ENCODE results near the gene HSPA1L.
A peak's percentile ranks its signal among the peaks of the same experiment; 100 is the strongest.
"Not testable (repeated sequence)": the region's sequence is repeated elsewhere in the genome, so short reads cannot be mapped to it uniquely, and the experiment has no call there.

HSPA1L gene

GRCh38 chr6:31836474-31837368 lies 21.6 kb upstream of the HSPA1L start:
- no peak for DNase-seq

- no peak for DNase-seq
Observed at GRCh38 chr6:31836047-31836473, 21.0 kb upstream of the HSPA1L start.

DNA sequence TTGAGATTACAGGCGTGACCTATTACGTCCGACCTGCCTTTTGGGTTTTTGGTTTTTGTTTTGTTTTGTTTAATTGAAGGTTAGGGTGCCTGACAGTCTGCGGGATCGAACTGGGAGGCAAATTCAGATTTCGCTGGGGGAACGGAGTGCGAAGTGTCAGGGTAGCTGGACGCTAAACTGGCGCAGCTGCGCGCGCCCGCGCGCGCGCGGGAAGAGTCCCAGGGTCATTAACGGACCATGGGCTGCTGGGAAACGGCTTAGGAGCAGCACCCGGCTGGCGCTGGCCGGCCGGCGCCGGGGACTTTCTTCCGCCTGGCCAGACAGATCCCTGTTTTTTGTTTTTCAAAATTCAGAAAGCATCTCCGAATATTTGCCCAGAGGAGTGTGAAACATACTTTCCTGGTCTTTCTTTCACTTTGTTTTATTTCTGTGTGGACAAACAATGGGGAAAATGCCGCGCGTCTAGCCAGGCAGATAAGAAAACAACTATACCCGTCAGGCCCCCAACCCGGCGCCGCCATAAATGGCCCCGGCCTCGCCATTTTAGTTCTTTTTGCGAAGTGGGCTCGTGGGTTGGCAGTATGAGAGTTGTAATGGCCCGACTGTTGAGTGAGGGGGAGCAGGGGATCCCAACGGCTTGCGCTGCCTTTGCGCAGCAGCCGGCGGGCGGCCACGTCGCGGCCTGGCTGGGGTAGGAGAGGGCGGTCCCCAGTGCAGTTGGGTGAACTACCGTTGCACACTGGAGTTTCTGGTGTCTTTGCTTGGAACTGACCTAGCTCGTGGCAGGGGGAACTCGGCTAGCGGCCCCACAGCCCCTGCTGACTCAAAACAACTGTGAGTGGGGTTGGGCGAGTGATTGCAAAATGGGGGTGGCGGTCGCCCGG lies 19.5 kb upstream of the HSPA1L start:
- peak; percentile 86 for DNase-seq

DNA sequence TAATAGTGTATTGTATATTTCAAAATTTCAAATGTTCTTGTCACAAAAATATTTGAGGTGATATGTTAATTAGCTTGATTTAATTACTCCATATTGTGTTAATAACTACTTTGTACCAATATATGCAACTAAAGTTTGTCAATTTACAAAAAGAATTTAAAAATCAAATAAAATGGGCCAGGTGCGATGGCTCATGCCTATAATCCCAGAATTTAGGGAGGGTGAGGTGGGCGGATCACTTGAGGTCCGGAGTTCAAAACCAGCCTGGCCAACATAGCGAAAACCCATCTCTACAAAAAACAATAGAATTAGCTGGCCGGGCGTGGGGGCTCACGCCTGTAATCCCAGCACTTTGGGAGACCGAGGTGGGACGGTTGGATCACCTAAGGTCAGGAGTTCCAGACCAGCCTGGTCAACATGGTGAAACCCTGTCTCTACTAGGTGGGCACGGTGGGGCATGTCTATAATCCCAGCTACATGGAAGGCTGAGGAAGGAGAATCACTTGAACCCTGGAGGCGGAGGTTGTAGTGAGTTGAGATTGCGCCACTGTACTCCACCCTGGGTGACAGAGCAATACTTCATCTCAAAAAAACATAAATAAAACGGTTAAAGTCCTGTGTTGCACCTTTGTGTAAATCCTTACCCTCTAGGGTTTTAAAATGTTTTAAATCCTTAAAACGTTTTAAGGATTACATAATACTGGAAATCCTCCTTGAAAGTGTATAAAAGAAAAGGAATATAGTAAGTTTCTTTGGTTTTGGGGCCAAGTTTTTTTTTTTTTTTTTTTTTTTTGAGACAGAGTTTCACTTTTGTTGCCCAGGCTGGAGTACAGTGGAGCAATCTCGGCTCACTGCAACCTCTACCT lies 16.5 kb upstream of the HSPA1L start:
- no peak for DNase-seq

DNA sequence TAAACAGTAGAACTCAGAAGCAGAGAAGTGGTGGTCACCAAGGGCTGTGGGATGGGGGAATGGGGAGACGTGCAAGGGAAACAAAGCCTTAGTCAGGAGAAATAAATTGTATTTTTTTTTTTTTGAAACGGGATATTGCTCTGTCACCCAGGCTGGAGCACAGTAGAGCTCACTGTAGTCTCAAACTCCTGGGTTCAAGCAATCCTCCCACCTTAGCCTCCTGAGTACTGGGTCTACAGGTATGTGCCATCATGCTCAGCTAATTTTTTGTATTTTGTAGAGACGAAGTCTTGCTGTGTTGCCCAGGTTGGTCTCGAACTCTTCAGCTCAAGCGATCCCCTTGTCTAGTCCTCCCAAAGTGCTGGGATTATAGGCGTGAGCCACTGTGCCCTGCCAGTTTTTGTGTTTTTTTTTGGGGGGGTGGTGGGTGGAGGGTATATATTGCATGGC lies 15.8 kb upstream of the HSPA1L start:
- DNase-seq, result no peak

GRCh38 chr6:31829633-31830283 lies 14.7 kb upstream of the HSPA1L start:
- peak; percentile 63 for DNase-seq

- peak; percentile 93 for DNase-seq
Observed at GRCh38 chr6:31827286-31828079, 12.4 kb upstream of the HSPA1L start, which contains the start of gene HSPA1B. Gene HSPA1B (plus strand): TSS chr6:31827738. CDS start chr6:31827951, 213 bp downstream.

DNA sequence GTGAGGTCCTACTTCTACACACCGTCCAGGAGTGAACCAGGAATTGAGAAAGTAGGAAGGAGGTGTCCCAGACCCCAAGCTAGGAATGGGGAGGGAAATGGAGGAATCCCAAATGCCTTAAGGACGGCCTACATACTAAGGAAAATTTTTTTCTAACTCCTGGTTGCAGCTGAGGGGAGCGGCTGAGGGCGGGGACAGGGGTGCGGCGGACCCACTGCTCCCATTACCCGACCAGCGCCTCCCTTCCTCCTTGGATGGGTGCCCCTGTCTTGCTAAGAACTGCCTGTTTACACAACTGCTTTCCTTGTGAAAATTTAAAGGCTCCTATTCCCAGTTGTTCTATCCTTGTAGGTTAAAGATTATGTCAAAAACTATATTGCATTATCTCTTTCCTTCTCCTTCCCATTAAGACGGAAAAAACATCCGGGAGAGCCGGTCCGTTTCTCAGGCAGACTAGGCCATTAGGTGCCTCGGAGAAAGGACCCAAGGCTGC lies 11.8 kb upstream of the HSPA1L start:
- no peak for DNase-seq

DNA sequence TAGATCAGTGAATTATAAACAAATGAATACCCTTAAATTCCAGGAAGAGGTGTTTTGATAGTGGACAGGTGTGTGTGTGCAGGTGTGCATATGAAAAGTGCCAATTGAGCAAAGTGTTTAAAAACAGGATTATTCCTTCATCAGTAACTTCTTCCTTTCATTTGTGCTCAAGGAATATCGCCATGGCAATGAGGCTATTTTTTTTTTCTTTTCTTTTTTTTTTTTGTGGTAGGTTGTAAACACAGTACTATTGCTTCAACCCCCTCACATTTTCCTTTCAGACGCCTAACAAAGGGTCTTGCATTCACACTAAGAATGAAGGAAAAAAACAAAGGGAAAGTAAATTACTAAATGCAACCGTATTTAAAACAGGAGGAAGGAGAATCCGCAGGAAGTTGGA lies 10.5 kb upstream of the HSPA1L start:
- DNase-seq, result no peak

DNA sequence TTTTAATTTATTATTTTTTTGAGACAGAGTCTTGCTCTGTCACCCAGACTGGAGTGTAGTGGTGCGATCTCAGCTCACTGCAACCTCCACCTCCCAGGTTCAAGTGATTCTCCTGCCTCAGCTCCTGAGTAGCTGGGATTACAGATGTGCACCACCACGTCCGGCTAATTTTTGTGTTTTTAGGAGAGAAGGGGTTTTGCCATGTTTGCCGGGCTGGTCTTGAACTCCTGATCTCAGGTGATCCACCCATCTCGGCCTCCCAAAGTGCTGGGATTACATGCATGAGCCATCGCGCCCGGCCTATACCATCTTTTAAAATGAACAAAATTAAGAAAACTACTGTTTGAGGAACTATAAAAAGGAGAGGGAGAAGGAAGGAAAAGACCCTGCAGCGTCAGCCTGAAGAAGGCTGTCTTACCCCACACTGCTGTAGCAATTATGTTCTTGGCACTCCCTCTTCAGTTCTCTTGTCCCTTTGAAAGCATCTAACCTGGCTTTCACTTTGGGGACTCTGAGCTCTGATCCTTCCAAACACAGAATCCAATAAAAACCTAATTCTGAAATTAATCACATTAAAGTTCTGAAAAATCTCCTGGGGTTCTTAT lies 8.6 kb upstream of the HSPA1L start:
- DNase-seq, result not testable (repeated sequence)

- DNase-seq, result peak; percentile 79
Observed at GRCh38 chr6:31822036-31822821, 7.1 kb upstream of the HSPA1L start.

GRCh38 chr6:31821301-31822035 lies 6.4 kb upstream of the HSPA1L start:
- DNase-seq, result peak; percentile 51

GRCh38 chr6:31820399-31820798 lies 5.3 kb upstream of the HSPA1L start:
- DNase-seq, result not testable (repeated sequence)

- DNase-seq, result no peak
Observed at GRCh38 chr6:31819871-31820299, 4.8 kb upstream of the HSPA1L start.

DNA sequence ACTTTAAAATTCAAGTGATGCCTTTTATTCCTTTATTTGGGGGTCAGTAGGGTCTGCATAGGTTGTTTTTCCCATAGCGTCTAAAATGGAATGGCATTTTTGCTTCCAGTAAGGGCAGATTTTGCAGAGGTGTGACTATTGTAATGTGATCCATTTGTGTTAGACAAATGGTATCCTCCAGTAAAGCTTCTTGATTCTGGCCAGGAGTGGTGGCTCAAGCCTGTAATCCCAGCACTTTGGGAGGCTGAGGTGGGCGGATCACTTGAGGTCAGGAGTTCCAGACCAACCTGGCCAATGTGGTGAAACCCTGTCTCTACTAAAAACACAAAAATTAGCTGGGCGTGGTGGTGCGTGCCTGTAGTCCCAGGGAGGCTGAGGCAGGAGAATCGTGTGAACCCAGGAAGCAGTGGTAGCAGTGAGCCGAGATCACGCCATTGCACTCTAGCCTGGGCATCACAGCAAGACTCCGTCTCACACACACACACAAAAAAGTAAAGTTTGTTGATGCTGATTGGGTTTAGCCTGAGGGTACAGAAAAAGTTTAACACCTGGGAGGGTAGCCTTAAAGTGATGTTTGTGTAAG lies 2.9 kb upstream of the HSPA1L start:
- DNase-seq, result not testable (repeated sequence)

- peak; percentile 62 for DNase-seq
Observed at GRCh38 chr6:31817133-31817928, 2.2 kb upstream of the HSPA1L start.

DNA sequence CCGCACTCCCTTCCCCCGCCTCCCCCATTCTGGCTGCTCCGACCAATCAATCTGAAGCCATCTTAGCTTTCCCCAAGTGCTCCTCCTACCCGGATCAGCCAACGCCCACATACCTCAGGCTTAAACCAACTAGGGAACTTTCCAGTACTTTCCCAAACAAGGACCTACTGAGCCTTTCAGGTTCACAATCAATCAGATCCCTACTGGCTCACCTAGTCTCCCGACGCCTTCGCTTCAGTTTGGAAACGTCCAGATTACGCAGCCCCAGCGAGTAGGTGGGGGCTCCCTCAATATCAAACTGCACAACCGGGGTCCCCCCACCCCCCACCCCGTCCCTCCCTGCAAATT lies 432 bp downstream of the HSPA1L start:
- peak; percentile 78 for DNase-seq

DNA sequence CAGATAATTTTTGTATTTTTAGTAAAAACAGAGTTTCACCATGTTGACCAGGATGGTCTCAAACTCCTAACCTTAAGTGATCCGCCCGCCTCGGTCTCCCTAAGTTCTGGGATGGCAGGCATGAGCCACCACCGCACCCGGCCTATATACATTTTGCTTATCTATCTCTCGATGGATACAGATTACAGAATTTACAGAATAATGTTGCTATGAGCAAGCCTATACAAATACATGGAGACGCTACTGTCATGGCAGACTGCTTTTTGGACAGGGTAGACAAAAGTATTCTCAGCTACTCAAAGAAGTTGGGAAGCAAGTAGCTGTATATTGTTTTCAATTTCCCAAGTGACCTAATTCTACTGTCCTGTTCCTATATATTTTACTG lies 1.6 kb downstream of the HSPA1L start:
- DNase-seq, result no peak
